ENCODE results near the gene C1QBP. TPM values are rescaled to one million over a fixed set of nuclear protein-coding genes. Genes with fewer than 3 reads are reported as not detected.

The C1QBP gene
- total and polyA plus RNA-seq, 2 of the 8 experiments (the other 6 are each of a cell fraction or from before 2014, with no cell fraction given): 355 to 454 TPM

- TF ChIP-seq JUN (IDR thresholded peaks at IDR 0.05; ENCODE audit: low read depth, low read length) (no peak), CHD2 (IDR thresholded peaks at IDR 0.05; ENCODE audit: low read length) (no peak), ATF2 (IDR thresholded peaks at IDR 0.05; ENCODE audit: low read length) (no peak)
Observed at GRCh38 chr17:5434984-5435383, 4.0 kb downstream of the C1QBP start (continued).

Measured in H1 (cell line).